Fibroblast of the conjunctiva (primary cell): ENCODE results near the gene EME1.
"Not testable (repeated sequence)": the region's sequence is repeated elsewhere in the genome, so short reads cannot be mapped to it uniquely, and the experiment has no call there.

Experiments used
- DNase-seq: peaks from one replicate; pipeline ENCODE4 v3.0.0-alpha.2; 2010; ENCODE audit warnings: low read depth

Gene EME1

GRCh38 chr17:50394711-50395110 lies 21.7 kb downstream of the EME1 start:
- DNase-seq = no peak

DNA sequence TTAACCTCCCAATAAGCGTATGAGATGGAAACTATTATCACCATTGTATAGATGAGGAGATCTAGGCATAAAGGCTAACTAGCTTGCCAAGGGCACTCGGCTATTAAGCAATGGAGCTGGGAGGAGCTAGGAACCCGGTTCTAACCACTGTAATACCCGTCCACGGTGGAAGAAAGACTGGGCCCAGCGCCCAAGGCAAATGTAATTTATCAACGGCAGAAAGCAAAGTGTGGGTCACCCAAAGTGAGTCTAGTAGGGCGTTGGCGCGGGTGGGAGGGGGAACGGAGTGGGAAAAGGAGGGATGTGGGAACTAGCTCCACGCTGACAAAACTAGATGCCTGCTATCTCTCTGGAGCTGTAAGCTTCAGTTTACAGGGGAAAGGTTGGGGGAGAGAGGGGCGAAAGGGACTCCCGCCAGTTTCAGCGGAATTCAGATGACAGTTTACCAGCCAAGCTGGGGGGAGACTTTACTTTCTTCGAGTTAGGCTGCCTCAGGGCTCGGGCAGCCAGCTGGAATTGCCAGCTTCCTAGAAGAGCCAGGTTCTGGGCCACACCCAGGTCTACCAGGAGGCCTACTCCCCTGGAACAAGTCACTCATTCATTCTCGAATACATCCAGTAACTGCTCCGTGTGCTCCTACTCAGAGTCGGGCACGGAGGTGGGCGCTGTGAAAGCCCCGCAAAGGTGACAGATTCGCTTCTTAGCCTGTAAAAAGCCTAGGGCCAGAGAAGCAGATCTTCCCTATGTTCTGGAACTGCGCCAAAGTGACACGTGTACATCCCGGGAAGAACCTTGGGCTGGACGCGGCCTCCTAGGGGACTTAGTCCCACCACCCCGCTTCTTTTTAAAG lies 23.5 kb downstream of the EME1 start:
- DNase-seq = peak; percentile 32

GRCh38 chr17:50397111-50397918 lies 24.3 kb downstream of the EME1 start, which contains the start of gene LRRC59:
Gene LRRC59, minus strand, starts transcription at chr17:50397523. Its CDS starts 206 bp downstream, at chr17:50397317.
- DNase-seq = peak; percentile 60

- no peak for DNase-seq
Observed at GRCh38 chr17:50397919-50398285, 24.9 kb downstream of the EME1 start.

DNA sequence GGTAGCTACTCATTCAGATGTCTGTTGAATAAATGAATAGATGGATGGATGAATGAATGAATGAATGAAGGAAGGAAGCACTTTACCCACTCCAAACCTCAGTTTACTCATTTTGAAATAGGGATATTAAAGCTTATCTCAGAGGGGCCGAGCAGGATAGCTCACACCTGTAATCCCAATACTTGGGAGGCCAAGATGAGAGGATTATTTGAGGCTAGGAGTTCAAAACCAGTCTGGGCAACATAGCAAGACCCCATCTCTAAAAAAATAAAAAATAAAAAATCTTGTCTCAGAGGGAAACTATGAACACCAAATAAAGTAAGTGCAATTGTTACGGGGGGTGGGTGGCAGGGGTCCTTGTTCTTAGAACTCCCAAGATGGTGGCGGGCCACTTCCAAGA lies 25.6 kb downstream of the EME1 start:
- DNase-seq = not testable (repeated sequence)

DNA sequence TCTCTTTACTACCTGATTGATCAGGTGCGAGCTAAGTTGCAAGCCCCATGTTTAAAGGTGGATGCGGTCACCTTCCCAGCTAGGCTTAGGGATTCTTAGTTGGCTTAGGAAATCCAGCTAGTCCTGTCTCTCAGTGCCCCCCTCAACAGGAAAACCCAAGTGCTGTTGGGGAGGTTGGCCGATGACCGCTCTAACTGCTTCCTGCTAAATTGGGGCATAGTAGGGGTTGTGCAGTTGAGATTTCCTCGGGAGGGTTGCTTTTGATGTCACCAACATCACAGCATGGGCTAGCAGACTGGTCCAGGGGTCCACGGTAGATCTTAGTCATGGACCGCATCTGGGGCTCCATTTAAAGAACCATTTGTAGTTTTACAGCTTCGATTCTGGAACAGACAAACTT lies 26.6 kb downstream of the EME1 start:
- DNase-seq = not testable (repeated sequence)

DNA sequence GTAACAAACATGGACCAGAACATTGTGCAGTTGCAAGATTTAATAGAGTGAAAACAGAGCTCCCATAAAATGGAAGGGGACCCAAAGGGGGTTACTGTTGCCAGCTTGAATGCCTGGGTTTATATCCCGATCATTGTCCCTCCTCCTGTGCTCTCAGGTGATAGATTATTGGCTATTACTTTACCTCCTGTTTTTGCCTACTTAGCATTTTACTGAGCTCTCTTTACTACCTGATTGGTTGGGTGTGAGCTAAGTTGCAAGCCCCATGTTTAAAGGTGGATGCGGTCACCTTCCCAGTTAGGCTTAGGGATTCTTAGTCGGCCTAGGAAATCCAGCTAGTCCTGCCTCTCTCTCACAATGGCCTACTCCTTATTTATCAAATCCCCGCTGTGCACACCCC lies 32.3 kb downstream of the EME1 start:
- DNase-seq = not testable (repeated sequence)

DNA sequence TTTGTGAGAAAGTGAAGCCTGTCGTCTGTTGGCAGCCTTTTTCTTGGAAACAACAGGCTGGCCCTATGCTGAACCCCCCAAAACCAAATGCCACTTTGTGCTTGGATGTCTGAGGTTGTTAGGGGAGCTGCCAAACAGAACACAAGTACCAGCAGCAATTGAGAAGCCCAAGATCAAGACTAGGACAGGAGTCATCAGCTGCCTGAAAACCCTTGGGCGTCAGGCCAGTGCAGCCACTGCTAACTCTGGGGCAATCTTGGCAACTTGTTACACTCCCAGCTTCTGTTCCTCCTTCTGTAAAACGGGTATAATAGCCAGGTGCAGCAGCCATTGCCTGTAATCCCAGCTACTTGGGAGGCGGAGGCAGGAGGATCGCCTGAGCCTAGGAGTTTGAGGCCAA lies 33.5 kb downstream of the EME1 start:
- DNase-seq = no peak

GRCh38 chr17:50407921-50408320 lies 34.9 kb downstream of the EME1 start:
- no peak for DNase-seq

DNA sequence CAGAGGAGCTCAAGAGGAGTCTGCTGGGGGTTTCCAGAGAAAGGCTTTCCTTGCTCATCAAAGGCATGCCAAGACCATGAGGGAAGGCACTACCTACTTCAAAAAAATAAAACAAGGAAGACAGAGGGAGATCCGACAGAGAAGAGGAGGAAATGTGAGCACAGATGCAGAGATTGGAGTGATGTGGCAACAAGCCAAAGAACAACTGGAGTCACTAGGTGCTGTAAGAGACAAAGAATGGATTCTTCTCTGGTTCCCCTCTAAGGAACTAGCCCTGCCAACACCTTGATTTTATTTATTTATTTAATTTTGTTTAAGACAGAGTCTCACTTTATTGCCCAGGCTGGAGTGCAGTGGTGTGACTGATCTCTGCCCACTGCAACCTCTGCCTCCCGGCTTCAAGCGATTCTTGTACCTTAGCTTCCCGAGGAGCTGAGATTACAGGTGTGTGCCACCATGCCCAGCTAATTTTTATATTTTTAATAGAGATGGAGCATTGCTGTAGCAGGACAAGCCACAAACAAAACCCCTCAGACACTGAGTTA lies 39.2 kb downstream of the EME1 start:
- DNase-seq = no peak

GRCh38 chr17:50414808-50415207 lies 41.8 kb downstream of the EME1 start:
- DNase-seq = no peak

DNA sequence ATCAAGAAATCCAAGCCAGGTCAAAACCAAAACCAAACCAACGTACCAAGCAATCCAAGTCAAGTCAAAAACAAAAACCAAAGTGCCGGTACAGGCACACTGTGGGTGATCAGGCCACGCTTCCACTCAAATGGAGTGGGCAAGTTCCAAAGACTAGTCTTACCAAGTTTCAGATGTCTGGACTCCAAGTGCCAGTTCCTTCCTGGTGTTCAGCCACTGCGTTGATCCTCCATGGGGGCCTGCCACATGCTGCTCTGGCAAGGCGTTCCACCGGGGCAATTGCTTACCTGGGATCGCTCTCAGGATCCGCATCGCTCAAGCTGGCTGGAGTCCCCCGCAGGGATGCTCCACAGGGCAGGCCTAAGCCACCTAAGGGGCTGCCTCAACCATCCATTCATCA lies 46.5 kb downstream of the EME1 start:
- DNase-seq = not testable (repeated sequence)

DNA sequence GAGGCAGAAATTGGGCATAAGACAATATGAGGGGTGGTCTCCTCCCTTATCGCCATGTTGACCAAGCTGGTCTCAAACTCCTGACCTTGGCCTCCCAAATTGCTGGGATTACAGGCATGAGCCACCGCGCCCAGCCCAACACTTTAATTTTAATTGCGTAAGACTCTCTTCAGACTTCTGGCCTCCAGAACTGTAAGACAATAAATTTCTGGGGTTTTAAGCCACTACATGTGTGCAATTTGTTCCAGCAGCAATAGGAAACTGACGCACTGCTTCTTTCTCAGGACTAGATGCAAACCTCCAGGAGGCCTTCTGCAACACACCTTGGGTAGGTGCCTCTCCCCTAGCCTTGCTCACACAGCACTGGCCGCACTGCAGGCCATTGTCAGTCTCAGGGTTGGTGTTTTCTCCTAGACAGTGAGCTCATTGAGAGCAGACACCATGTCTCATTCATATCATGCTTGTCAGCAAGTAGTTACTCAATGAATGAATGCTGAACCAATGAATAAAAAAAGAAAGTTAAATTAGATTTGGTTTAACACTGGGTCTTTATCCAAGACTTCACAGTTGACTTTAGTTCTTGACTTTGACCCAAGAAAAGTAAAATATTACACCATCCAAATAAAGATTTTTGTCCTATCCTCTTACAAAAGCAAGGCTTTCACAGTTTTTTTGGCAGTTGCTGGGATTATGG lies 47.5 kb downstream of the EME1 start:
- no peak for DNase-seq

DNA sequence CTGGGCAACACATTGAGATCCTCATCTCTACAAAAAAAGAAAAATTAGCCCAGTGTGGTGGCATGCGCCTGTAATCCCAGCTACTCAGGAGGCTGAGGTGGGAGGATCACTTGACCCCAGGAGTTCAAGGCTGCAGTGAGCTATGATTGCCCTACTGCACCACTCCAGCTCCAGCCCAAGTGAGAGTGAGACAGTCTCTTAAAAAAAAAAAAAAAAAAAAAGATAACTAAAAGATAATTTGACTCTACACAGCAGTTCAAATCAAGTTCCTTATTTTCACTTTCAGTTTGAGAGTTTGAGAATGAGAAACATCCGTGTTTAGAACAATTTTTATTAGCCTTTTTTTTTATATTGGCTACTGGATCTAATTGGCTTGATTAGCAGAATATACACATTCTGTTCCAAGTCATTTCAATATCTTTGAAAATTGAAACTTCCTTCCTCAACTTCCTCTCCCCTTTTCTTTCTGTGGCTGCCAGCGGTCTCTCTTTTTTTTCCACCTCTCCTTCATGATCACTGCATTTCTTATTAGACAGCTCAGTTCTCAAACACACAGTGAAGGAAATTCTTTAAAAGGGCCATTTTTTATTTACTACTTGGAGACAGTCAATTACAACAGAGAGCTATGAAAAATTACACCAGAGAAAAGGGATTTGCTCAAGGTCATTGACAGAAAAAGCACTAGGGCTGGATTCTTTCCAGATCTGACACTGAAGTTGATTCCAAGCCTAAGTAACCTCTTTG lies 48.5 kb downstream of the EME1 start:
- DNase-seq = no peak

DNA sequence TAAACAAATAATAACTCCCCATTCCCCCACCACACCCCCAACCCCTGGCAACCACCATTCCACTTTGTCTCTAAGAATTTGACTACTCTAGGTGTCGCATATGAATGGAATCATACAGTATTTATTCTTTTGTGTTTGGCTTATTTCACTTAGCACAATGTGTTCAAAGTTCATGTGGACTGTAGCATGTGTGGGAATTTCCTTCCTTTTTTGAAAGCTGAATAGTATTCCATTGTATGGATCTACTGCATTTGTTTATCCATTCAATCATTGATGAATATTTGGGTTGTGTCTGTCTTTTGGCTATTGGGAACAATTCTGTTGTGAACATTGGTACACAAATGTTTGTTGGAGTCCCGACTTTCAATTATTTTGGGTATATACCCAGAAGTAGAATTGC lies 49.7 kb downstream of the EME1 start:
- no peak for DNase-seq

DNA sequence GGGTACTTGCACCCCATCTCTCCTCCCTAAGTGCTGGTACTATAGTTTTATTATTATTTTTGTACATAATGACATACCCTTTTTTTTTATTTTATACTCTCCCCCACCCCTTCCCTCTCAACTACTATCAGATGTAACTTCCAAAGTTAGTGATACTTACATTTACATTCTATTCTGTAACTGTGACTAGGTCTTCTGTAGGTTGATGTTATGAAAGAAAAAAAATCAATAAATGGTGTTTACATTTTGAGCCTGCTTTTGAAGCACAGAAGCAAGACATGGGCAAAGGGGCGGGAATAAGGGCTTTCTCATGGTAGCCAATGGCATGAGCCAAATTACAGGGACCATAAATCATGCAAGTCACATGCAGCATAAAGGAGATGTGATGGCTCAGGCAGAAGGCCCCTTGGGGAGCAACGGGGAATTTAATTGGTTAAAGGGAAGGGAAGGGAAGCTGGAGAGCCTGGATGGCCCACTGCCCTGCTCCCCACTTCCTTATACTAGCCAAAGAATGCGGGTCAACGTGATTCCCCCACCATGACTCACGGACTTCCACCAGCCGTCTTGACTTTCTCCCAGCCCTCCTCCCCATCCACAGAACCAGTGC lies 50.6 kb downstream of the EME1 start:
- peak; percentile 50 for DNase-seq

DNA sequence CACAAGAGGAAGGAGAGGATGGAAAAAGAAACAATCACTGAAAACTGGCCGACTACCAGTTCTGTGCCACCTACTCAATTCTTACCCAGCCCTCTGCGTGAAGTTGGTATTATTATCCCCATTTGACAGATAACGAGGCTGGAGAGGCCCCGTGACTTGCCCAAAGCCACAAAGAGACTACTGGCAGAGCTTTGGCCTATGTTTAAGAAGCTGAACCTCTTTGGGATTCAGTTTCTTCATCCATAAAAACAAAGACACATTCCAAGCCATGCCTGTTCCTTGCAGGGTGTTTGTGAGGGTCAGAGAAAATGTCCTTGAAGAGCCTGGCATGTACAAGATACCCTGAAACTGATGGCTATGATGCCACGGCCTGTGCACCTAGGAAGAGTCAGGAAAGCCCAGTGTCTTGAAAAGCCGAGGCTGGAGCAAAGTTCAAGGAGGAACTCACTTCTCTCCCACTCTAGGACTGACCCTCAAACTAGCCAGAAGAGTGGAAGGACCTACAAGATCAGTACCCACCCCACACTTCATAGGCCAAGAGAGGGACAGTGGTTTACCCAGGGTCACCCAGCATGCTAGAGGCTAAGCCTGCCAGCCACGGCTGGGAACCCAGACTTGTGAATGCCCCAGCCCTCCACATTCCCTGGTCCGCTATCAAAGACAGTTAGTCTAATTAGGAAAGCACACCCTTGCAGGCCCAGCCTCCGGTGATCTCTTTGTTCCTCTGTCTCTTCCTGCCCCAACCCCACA lies 51.4 kb downstream of the EME1 start:
- no peak for DNase-seq

- DNase-seq = no peak
Observed at GRCh38 chr17:50424996-50425681, 52.1 kb downstream of the EME1 start.

DNA sequence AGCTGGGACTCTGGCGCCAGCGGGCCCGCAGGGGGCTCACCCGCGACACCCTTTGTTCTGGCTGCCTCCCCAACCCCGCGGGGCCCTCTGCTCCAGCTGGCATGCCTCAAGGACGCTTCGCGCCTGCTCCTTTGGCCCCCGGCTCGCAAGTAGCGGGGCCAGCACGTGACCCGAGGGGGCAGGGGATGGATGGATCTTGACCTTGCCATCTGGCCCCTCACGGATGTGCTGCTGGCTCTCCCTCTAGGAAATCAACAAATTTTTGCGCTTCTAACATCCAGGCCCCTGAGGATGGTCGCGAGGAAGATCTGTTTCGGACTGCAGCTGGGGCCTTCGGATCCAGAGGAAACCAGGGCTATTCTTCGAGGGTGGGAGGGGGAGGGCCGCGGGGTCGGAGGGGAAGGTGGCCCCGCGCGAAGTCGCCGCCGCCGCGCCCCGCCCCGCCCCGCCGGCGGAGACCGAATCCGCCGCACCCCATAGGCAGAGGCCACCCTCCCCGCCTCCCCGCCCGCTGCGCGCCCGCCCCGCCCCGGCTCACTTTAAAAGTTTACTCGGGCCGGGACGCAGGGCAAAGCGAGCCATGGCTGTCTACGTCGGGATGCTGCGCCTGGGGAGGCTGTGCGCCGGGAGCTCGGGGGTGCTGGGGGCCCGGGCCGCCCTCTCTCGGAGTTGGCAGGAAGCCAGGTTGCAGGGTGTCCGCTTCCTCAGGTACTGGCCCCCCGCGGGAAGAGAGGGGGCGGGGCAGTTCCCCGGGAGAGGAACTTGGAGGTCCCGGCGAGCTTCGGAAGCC lies 52.8 kb downstream of the EME1 start, which contains the start of gene ACSF2:
Gene ACSF2 (plus strand): TSS at position 537 of the 790 bp plus-strand sequence. CDS start 44 bp downstream, at position 581.
- DNase-seq = no peak
